HepG2 (cell line): ENCODE results near the gene CARD9. TPM values are rescaled to one million over a fixed set of nuclear protein-coding genes. Genes with fewer than 3 reads are reported as not detected.

Experiments
- AKAP8 ChIP-seq: sonication (generic); formaldehyde crosslinking; IDR thresholded peaks from 2 replicates; pipeline ENCODE4 v1.5.1; 2020; ENCODE audit warnings: mild to moderate bottlenecking, missing genetic modification reagents
- DDIT3 ChIP-seq: sonication (generic); formaldehyde crosslinking; IDR thresholded peaks from 2 replicates; pipeline ENCODE4 v1.4.0; 2020; ENCODE audit warnings: mild to moderate bottlenecking, missing genetic modification reagents
- EEA1 ChIP-seq: sonication (generic); formaldehyde crosslinking; IDR thresholded peaks from 2 replicates; pipeline ENCODE4 v1.5.1; 2020; ENCODE audit warnings: mild to moderate bottlenecking, missing genetic modification reagents, borderline replicate concordance
- GATAD2A ChIP-seq: IDR thresholded peaks from 2 replicates; pipeline ENCODE4 v1.6.1; 2016
- HDAC2 ChIP-seq: sonication (generic); formaldehyde crosslinking; IDR thresholded peaks from 2 replicates; pipeline ENCODE4 v1.4.0; 2020; ENCODE audit warnings: missing genetic modification reagents
- HMGA1 ChIP-seq: sonication (generic); formaldehyde crosslinking; conservative IDR thresholded peaks from 2 replicates; pipeline ENCODE4 v1.4.0; 2020; ENCODE audit warnings: missing genetic modification reagents
- HOXA9 ChIP-seq: sonication (generic); formaldehyde crosslinking; IDR thresholded peaks from 2 replicates; pipeline ENCODE4 v1.8.1; 2022; ENCODE audit warnings: missing genetic modification reagents, mild to moderate bottlenecking, moderate library complexity, borderline replicate concordance
- NONO ChIP-seq, 2 experiments: fragments of 450-650 bp in 1 of 2; sonication (generic) in 1 of 2; formaldehyde crosslinking in 1 of 2; IDR thresholded peaks in 1 of 2; conservative IDR thresholded peaks in 1 of 2; 2 replicates each; pipeline versions ENCODE4 v1.6.1 to v1.8.0; 2017 to 2022; ENCODE audit warnings: mild to moderate bottlenecking in 1 of 2, missing genetic modification reagents in 1 of 2, moderate library complexity in 1 of 2
- NR2F6 ChIP-seq, 2 experiments: IDR thresholded peaks; 2 replicates each; pipeline ENCODE4 v1.6.1; 2016; ENCODE audit warnings: antibody characterized with exemption in 1 of 2, mild to moderate bottlenecking in 1 of 2
- PHF21A ChIP-seq: sonication (generic); formaldehyde crosslinking; IDR thresholded peaks from 2 replicates; pipeline ENCODE4 v1.5.0; 2020; ENCODE audit warnings: mild to moderate bottlenecking, missing genetic modification reagents
- POGZ ChIP-seq: sonication (generic); formaldehyde crosslinking; IDR thresholded peaks from 2 replicates; pipeline ENCODE4 v1.4.0; 2020; ENCODE audit warnings: mild to moderate bottlenecking, missing genetic modification reagents
- SKI ChIP-seq: fragments of 450-650 bp; IDR thresholded peaks from one replicate; pipeline ENCODE4 v1.6.1; 2018; ENCODE audit warnings: mild to moderate bottlenecking; ENCODE audit not compliant: partially characterized antibody
- TEAD3 ChIP-seq: optimal IDR thresholded peaks from 2 replicates; pipeline ENCODE3; 2016; ENCODE audit warnings: borderline replicate concordance
- ZBED4 ChIP-seq: sonication (generic); formaldehyde crosslinking; IDR thresholded peaks from 2 replicates; pipeline ENCODE4 v1.4.0; 2020; ENCODE audit warnings: missing genetic modification reagents, borderline replicate concordance
- ZBTB38 ChIP-seq: sonication (generic); formaldehyde crosslinking; IDR thresholded peaks from 2 replicates; pipeline ENCODE4 v1.5.1; 2020; ENCODE audit warnings: mild to moderate bottlenecking, missing genetic modification reagents
- ZIK1 ChIP-seq: sonication (generic); formaldehyde crosslinking; IDR thresholded peaks from 2 replicates; pipeline ENCODE4 v1.5.0; 2020; ENCODE audit warnings: mild to moderate bottlenecking, low read depth, missing genetic modification reagents, borderline replicate concordance
- ZNF331 ChIP-seq: sonication (generic); formaldehyde crosslinking; IDR thresholded peaks from 2 replicates; pipeline ENCODE4 v1.4.0; 2020; ENCODE audit warnings: missing genetic modification reagents
- ZNF367 ChIP-seq: sonication (generic); formaldehyde crosslinking; IDR thresholded peaks from 2 replicates; pipeline ENCODE4 v1.4.0; 2020; ENCODE audit warnings: missing genetic modification reagents, borderline replicate concordance
- ZNF501 ChIP-seq: sonication (generic); formaldehyde crosslinking; IDR thresholded peaks from 2 replicates; pipeline ENCODE4 v1.5.1; 2020; ENCODE audit warnings: mild to moderate bottlenecking, moderate library complexity, missing genetic modification reagents
- ZNF510 ChIP-seq: sonication (generic); formaldehyde crosslinking; IDR thresholded peaks from 2 replicates; pipeline ENCODE4 v1.4.0; 2020; ENCODE audit warnings: low read depth, mild to moderate bottlenecking, missing genetic modification reagents
- polyA plus RNA-seq, 8 experiments: library from polyadenylated mRNA; depleted of rRNA in 3 of 8; stranded (reverse) in 7 of 8; unstranded in 1 of 8; fragments of >200 nt; fragmentation: Illumina TruSeq in 4 of 8; extraction: Trizol in 4 of 8; gene quantifications; 2 replicates each; pipeline versions ENCODE4 v1.2.1 to v1.2.3, GENCODE V29; 2011 to 2016; ENCODE audit warnings: low read depth in 4 of 8, missing spikeins in 1 of 8, mixed read lengths in 1 of 8; ENCODE audit not compliant: insufficient read depth in 1 of 8
- total RNA-seq, 5 experiments: library from RNA; depleted of rRNA; stranded (reverse); fragments of >200 nt; fragmentation: Illumina TruSeq; extraction: Trizol; gene quantifications; 2 replicates each; pipeline ENCODE4 v1.2.3, GENCODE V29; 2016; ENCODE audit warnings: low read depth in 1 of 5
- TF ChIP-seq, protein P1 (sequence below): sonication (generic); formaldehyde crosslinking; IDR thresholded peaks from 2 replicates; pipeline ENCODE4 v1.4.0; 2020; ENCODE audit warnings: missing genetic modification reagents, borderline replicate concordance
- TF ChIP-seq, protein P2 (sequence below): sonication (generic); formaldehyde crosslinking; IDR thresholded peaks from 2 replicates; pipeline ENCODE4 v1.5.0; 2020; ENCODE audit warnings: missing genetic modification reagents, mild to moderate bottlenecking, borderline replicate concordance

CARD9 gene
- total and polyA plus RNA-seq, 2 of the 13 experiments (the other 11 are each of a cell fraction or from before 2014, with no cell fraction given), result 3.3 to 7.4 TPM

DNA sequence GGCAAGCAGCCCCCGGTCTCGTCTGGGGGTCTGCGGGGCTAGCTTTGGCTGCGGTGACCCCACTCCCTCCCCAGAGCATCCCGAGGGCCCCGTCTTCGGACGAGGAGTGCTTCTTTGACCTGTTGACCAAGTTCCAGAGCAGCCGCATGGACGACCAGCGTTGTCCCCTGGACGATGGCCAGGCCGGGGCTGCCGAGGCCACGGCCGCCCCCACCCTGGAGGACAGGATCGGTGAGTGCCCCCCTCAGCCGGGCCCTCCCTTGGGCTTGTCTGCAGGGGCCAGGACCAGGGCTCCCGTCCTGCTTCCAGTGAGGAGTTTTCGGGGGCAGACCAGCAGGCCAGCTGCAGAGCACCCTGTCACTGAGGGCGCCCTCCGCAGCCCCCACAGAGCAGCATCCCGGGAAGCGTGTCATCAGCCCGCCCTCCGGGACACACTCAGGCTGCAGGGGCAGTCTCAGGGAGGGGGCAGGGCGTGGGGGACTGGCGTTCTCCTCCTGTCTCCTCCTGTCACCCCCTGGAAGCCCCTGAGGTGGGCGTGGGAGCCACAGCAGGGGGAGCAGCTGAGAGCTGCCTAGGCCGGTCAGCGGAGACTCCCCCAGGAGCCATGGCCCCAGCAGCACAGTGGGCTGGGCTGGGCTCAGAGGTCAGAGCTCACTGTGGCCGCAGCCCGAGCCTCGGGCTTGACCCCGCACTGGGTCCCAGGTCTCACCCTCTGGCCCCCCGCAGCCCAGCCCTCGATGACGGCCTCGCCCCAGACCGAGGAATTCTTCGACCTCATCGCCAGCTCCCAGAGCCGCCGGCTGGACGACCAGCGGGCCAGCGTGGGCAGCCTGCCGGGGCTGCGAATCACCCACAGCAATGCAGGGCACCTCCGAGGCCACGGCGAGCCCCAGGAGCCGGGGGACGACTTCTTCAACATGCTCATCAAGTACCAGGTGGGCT, 17.6 kb downstream of the CARD9 start (continued):
- TF ChIP-seq, protein P1, sequence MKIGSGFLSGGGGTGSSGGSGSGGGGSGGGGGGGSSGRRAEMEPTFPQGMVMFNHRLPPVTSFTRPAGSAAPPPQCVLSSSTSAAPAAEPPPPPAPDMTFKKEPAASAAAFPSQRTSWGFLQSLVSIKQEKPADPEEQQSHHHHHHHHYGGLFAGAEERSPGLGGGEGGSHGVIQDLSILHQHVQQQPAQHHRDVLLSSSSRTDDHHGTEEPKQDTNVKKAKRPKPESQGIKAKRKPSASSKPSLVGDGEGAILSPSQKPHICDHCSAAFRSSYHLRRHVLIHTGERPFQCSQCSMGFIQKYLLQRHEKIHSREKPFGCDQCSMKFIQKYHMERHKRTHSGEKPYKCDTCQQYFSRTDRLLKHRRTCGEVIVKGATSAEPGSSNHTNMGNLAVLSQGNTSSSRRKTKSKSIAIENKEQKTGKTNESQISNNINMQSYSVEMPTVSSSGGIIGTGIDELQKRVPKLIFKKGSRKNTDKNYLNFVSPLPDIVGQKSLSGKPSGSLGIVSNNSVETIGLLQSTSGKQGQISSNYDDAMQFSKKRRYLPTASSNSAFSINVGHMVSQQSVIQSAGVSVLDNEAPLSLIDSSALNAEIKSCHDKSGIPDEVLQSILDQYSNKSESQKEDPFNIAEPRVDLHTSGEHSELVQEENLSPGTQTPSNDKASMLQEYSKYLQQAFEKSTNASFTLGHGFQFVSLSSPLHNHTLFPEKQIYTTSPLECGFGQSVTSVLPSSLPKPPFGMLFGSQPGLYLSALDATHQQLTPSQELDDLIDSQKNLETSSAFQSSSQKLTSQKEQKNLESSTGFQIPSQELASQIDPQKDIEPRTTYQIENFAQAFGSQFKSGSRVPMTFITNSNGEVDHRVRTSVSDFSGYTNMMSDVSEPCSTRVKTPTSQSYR (CRISPR knock-in tag), result no peak
- TF ChIP-seq ZBTB38, result peak; percentile 11; the same call in 1 of the 2 replicates
- no peak for TF ChIP-seq GATAD2A (CRISPR knock-in tag)
- TF ChIP-seq ZNF367 (CRISPR knock-in tag), result no peak
- no peak for TF ChIP-seq SKI
- no peak for TF ChIP-seq ZNF501 (CRISPR knock-in tag)
- TF ChIP-seq, protein P2, sequence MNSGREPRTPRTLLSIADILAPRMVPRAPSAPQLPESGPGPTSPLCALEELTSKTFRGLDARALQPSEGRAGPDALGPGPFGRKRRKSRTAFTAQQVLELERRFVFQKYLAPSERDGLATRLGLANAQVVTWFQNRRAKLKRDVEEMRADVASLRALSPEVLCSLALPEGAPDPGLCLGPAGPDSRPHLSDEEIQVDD (CRISPR knock-in tag), result no peak
- no peak for TF ChIP-seq EEA1 (CRISPR knock-in tag)
- TF ChIP-seq NONO (IDR thresholded peaks at IDR 0.05), result no peak
- TF ChIP-seq NONO (CRISPR knock-in tag; conservative IDR thresholded peaks at IDR 0.05), result no peak
- TF ChIP-seq ZNF331, result no peak
- TF ChIP-seq ZNF510 (CRISPR knock-in tag), result no peak
- peak; percentile 18; the same call in 1 of the 2 replicates for TF ChIP-seq AKAP8 (CRISPR knock-in tag)
- no peak for TF ChIP-seq ZIK1
- TF ChIP-seq DDIT3, result no peak
- 0 out of 2 replicates have a peak, but pooled peaks have one; percentile 23 for TF ChIP-seq PHF21A (CRISPR knock-in tag)
- TF ChIP-seq POGZ (CRISPR knock-in tag), result no peak
- no peak for TF ChIP-seq HOXA9 (CRISPR knock-in tag)
- TF ChIP-seq HMGA1 (CRISPR knock-in tag), result no peak
- TF ChIP-seq ZBED4, result no peak
- peak; percentile 12 for TF ChIP-seq TEAD3 (CRISPR knock-in tag)
- peak; percentile 45; the same call in 1 of the 2 replicates for TF ChIP-seq NR2F6 (IDR thresholded peaks at IDR 0.05)
- peak; percentile 32; the same call in 1 of the 2 replicates for TF ChIP-seq NR2F6 (CRISPR knock-in tag; IDR thresholded peaks at IDR 0.05)
- no peak for TF ChIP-seq HDAC2 (CRISPR knock-in tag)
